ENCODE data around the gene KRTAP6-1.

The KRTAP6-1 gene

GRCh38 chr21:30580132-30580531 lies 33.6 kb downstream of the KRTAP6-1 start:
- DNase-seq (ENCODE audit: low read depth): no peak
- TF ChIP-seq CTCF (IDR thresholded peaks at IDR 0.05; ENCODE audit: insufficient read depth, low read depth, low read length, missing control alignments): no peak
- no peak overlapping the region for H3K4me3 ChIP-seq (ENCODE audit: low read depth, low read length)

- no peak overlapping the region for H3K4me3 ChIP-seq (ENCODE audit: low read depth, low read length)
- TF ChIP-seq CTCF (IDR thresholded peaks at IDR 0.05; ENCODE audit: insufficient read depth, low read depth, low read length, missing control alignments): no peak
- no peak for DNase-seq (ENCODE audit: low read depth)
These were observed 34.4 kb downstream of the KRTAP6-1 start for GRCh38 chr21:30579346-30579745.

- no peak overlapping the region for H3K4me3 ChIP-seq (ENCODE audit: low read depth, low read length)
- TF ChIP-seq CTCF (IDR thresholded peaks at IDR 0.05; ENCODE audit: insufficient read depth, low read depth, low read length, missing control alignments): no peak
- DNase-seq (ENCODE audit: low read depth): no peak
These were observed 36.0 kb downstream of the KRTAP6-1 start for GRCh38 chr21:30577766-30578165.

DNA sequence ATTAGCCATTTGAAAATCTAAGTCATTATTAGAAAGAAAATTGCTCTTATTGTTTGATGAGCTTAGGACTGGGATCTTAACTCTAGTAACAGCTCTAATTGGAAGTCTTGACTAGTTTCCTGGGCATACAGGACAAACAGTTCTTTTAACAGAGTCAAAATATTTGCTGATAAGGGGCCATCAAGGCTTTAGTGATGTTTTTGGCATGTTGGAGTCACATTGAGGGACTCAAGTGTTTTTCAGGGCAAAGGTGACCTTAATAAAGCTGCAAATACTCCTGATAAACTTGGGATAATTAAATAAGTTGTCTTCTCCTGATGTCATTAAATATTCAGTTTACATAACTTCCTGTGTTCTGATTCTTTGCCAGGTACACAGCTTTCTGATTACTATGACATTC lies 46.1 kb downstream of the KRTAP6-1 start:
- no peak for TF ChIP-seq CTCF (IDR thresholded peaks at IDR 0.05; ENCODE audit: insufficient read depth, low read depth, low read length, missing control alignments)
- no peak for DNase-seq (ENCODE audit: low read depth)
- no peak overlapping the region for H3K4me3 ChIP-seq (ENCODE audit: low read depth, low read length)

DNA sequence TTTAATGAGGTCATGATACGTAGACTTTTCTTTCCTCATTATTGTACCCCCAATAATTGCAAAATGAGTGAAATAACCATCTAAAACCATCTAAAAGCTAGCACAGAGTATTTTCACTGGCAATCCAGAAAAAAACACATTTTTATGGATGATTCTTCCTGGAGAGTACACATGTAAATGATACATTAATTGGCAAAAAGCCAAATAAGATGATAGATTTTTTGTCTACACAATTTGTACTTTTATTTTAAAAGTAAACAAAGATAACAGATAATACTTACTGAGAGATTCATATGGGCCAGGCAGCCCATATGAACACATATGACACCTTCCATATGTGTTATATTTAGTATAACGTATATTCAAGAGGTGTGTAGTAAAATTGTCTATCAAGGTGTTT lies 50.1 kb downstream of the KRTAP6-1 start:
- no peak for TF ChIP-seq CTCF (IDR thresholded peaks at IDR 0.05; ENCODE audit: insufficient read depth, low read depth, low read length, missing control alignments)
- DNase-seq (ENCODE audit: low read depth): no peak
- no peak overlapping the region for H3K4me3 ChIP-seq (ENCODE audit: low read depth, low read length)
